AG10803 (cell line): ENCODE results near the gene CMTM3.

Experiments used
- DNase-seq: peaks from one replicate; pipeline ENCODE4 v3.0.0; 2010; ENCODE audit warnings: low read depth
- H3K4me3 ChIP-seq: 2 replicates; pipeline ENCODE4 v1.5.1; 2011; ENCODE audit warnings: mild to moderate bottlenecking, low read length, control low read depth
- CTCF ChIP-seq: conservative IDR thresholded peaks from 2 replicates; pipeline ENCODE4 v1.5.1; 2011; ENCODE audit warnings: mild to moderate bottlenecking, low read length, control low read depth, inconsistent platforms

The CMTM3 gene

GRCh38 chr16:66585481-66586239, 18.8 kb upstream of the CMTM3 start:
- TF ChIP-seq CTCF: no peak
- H3K4me3 ChIP-seq: no peak overlapping the region
- no peak for DNase-seq

GRCh38 chr16:66587881-66588600, 16.5 kb upstream of the CMTM3 start:
- H3K4me3 ChIP-seq: no peak overlapping the region
- no peak for DNase-seq
- TF ChIP-seq CTCF: no peak

- no peak for DNase-seq
- peak; percentile 55 for TF ChIP-seq CTCF
- H3K4me3 ChIP-seq: no peak overlapping the region
Measured at GRCh38 chr16:66588981-66589713, 15.4 kb upstream of the CMTM3 start.

- H3K4me3 ChIP-seq: no peak overlapping the region
- DNase-seq: no peak
- no peak for TF ChIP-seq CTCF
Measured at GRCh38 chr16:66590322-66590721, 14.2 kb upstream of the CMTM3 start.

GRCh38 chr16:66591018-66591417, 13.5 kb upstream of the CMTM3 start:
- no peak for DNase-seq
- no peak overlapping the region for H3K4me3 ChIP-seq
- TF ChIP-seq CTCF: no peak

- H3K4me3 ChIP-seq: no peak overlapping the region
- DNase-seq: no peak
- TF ChIP-seq CTCF: no peak
Measured at GRCh38 chr16:66592241-66592640, 12.3 kb upstream of the CMTM3 start.
